Hepatocyte (in vitro differentiated cells): ENCODE data around the gene ARHGEF10L. TPM values are rescaled to one million over a fixed set of nuclear protein-coding genes. Genes with fewer than 3 reads are reported as not detected.

Experiments used
- DNase-seq: peaks from one replicate; pipeline ENCODE4 v3.0.0-alpha.2; 2016; ENCODE audit warnings: low spot score
- H2AFZ ChIP-seq: fragments of 200-600 bp; sonication (generic); 2 replicates; pipeline ENCODE4 v1.6.0; 2016; ENCODE audit warnings: antibody characterized with exemption, mild to moderate bottlenecking
- H3K27ac ChIP-seq: fragments of 200-600 bp; sonication (generic); 2 replicates; pipeline ENCODE4 v1.5.1; 2016; ENCODE audit warnings: mild to moderate bottlenecking
- H3K27me3 ChIP-seq: fragments of 200-600 bp; sonication (generic); 2 replicates; pipeline ENCODE4 v1.6.1; 2016
- H3K36me3 ChIP-seq: fragments of 200-600 bp; sonication (generic); replicated peaks from 2 replicates; pipeline ENCODE4 v1.5.1; 2016; ENCODE audit warnings: low read depth; ENCODE audit not compliant: insufficient read depth
- H3K4me1 ChIP-seq: fragments of 200-600 bp; sonication (generic); 2 replicates; pipeline ENCODE4 v1.5.1; 2016; ENCODE audit warnings: mild to moderate bottlenecking, moderate library complexity; ENCODE audit not compliant: insufficient read depth
- H3K4me2 ChIP-seq: fragments of 200-600 bp; sonication (generic); 2 replicates; pipeline ENCODE4 v1.6.0; 2016
- H3K4me3 ChIP-seq: fragments of 200-600 bp; sonication (generic); 2 replicates; pipeline ENCODE4 v1.5.1; 2016; ENCODE audit warnings: mild to moderate bottlenecking
- H3K79me2 ChIP-seq: fragments of 200-600 bp; sonication (generic); 2 replicates; pipeline ENCODE4 v1.6.0; 2017; ENCODE audit warnings: mild to moderate bottlenecking
- H3K9me2 ChIP-seq: fragments of 200-600 bp; sonication (generic); replicated peaks from 2 replicates; pipeline ENCODE4 v1.6.0; 2017; ENCODE audit warnings: mild to moderate bottlenecking; ENCODE audit not compliant: insufficient read depth
- H3K9me3 ChIP-seq: fragments of 200-600 bp; sonication (generic); 2 replicates; pipeline ENCODE4 v1.5.1; 2016; ENCODE audit warnings: low read depth, mild to moderate bottlenecking
- H4K20me1 ChIP-seq: fragments of 200-600 bp; sonication (generic); 2 replicates; pipeline ENCODE4 v1.6.0; 2016; ENCODE audit warnings: mild to moderate bottlenecking; ENCODE audit not compliant: insufficient read depth, poor library complexity, severe bottlenecking
- CTCF ChIP-seq: fragments of 200-600 bp; sonication (generic); IDR thresholded peaks from 2 replicates; pipeline ENCODE4 v1.5.1; 2016; ENCODE audit warnings: antibody characterized with exemption, mild to moderate bottlenecking; ENCODE audit not compliant: poor library complexity
- EZH2 ChIP-seq: fragments of 200-600 bp; sonication (generic); IDR thresholded peaks from 2 replicates; pipeline ENCODE4 v1.6.1; 2016; ENCODE audit warnings: antibody characterized with exemption, mild to moderate bottlenecking, borderline replicate concordance
- EZH2phosphoT487 ChIP-seq: fragments of 200-600 bp; sonication (generic); IDR thresholded peaks from one replicate; pipeline ENCODE4 v1.6.1; 2018; ENCODE audit warnings: antibody characterized with exemption, mild to moderate bottlenecking, low read depth, moderate library complexity; ENCODE audit not compliant: unreplicated experiment, severe bottlenecking
- WGBS: methylation state at CpG from one replicate; pipeline ENCODE4 v1.1.6; 2016; ENCODE audit warnings: low lambda C conversion rate; ENCODE audit errors: missing lambda C conversion rate; 5-methylcytosine and 5-hydroxymethylcytosine counted together
- polyA plus RNA-seq: library from polyadenylated mRNA; unstranded; fragments of >200 nt; fragmentation: Nextera tagmentation; extraction: Ambion mirVana; gene quantifications from 2 replicates; pipeline ENCODE4 v1.2.1, GENCODE V29; 2016
- total RNA-seq: library from RNA; depleted of rRNA; stranded (reverse); fragments of >200 nt; gene quantifications from 2 replicates; pipeline ENCODE4 v1.2.3, GENCODE V29; 2014

ARHGEF10L gene
- total and polyA plus RNA-seq, 2 experiments from 2014 or later: 40.4 to 48.3 TPM

GRCh38 chr1:17609529-17609928 is 70.0 kb downstream of the ARHGEF10L start:
- no peak for TF ChIP-seq EZH2phosphoT487
- no peak for TF ChIP-seq EZH2
- no peak for TF ChIP-seq CTCF
- 91% methylated on average over 5 of the region's 5 CpGs for whole genome bisulfite sequencing
- no peak for DNase-seq
- Histone ChIP-seq H3K4me2 (no peak overlapping the region), H3K4me1 (no peaks in the 10 kb centered on the region), H3K9me2 (no peaks in the 10 kb centered on the region), H3K36me3 (no peaks in the 10 kb centered on the region), H3K27ac (no peak overlapping the region), H3K4me3 (no peak overlapping the region), H3K9me3 (no peaks in the 10 kb centered on the region), H4K20me1 (no peaks in the 10 kb centered on the region), H2AFZ (no peak overlapping the region), H3K27me3 (no peaks in the 10 kb centered on the region), H3K79me2 (no peaks in the 10 kb centered on the region)

GRCh38 chr1:17610085-17610484 is 70.6 kb downstream of the ARHGEF10L start:
- no peaks in the 10 kb centered on the region for H3K4me1 ChIP-seq
- H3K36me3 ChIP-seq: no peaks in the 10 kb centered on the region
- H3K9me3 ChIP-seq: no peaks in the 10 kb centered on the region
- no peak overlapping the region for H2AFZ ChIP-seq
- TF ChIP-seq EZH2: no peak
- TF ChIP-seq EZH2phosphoT487: no peak
- no peak for TF ChIP-seq CTCF
- H3K9me2 ChIP-seq: no peaks in the 10 kb centered on the region
- no peaks in the 10 kb centered on the region for H3K79me2 ChIP-seq
- no peak for DNase-seq
- H3K27me3 ChIP-seq: no peaks in the 10 kb centered on the region
- no peak overlapping the region for H3K4me2 ChIP-seq
- H3K4me3 ChIP-seq: no peak overlapping the region
- no peaks in the 10 kb centered on the region for H4K20me1 ChIP-seq
- H3K27ac ChIP-seq: no peak overlapping the region
- WGBS: 98% methylated on average over 5 of the region's 5 CpGs

- Histone ChIP-seq H4K20me1 (no peaks in the 10 kb centered on the region), H3K4me1 (no peaks in the 10 kb centered on the region), H3K27ac (no peak overlapping the region), H3K36me3 (no peaks in the 10 kb centered on the region), H3K4me2 (no peak overlapping the region), H3K4me3 (no peak overlapping the region), H3K9me3 (no peaks in the 10 kb centered on the region), H3K27me3 (no peaks in the 10 kb centered on the region), H3K79me2 (no peaks in the 10 kb centered on the region), H3K9me2 (no peaks in the 10 kb centered on the region), H2AFZ (no peak overlapping the region)
- WGBS: 95% methylated on average over 5 of the region's 5 CpGs
- TF ChIP-seq EZH2 (no peak), CTCF (no peak), EZH2phosphoT487 (no peak)
- DNase-seq: no peak
These were observed 71.2 kb downstream of the ARHGEF10L start for GRCh38 chr1:17610713-17611112.

GRCh38 chr1:17611991-17612390 is 72.5 kb downstream of the ARHGEF10L start:
- WGBS: 69% methylated on average over 1 of the region's 1 CpG

More at GRCh38 chr1:17611991-17612390, 72.5 kb downstream of the ARHGEF10L start:
- Histone ChIP-seq H3K36me3 (no peaks in the 10 kb centered on the region), H3K27ac (no peak overlapping the region), H3K4me2 (no peak overlapping the region), H3K4me3 (no peak overlapping the region), H3K9me3 (no peaks in the 10 kb centered on the region), H3K79me2 (no peaks in the 10 kb centered on the region), H3K27me3 (no peaks in the 10 kb centered on the region), H3K9me2 (no peaks in the 10 kb centered on the region), H4K20me1 (no peaks in the 10 kb centered on the region), H2AFZ (no peak overlapping the region), H3K4me1 (no peaks in the 10 kb centered on the region)
- TF ChIP-seq EZH2 (no peak), EZH2phosphoT487 (no peak), CTCF (no peak)
- DNase-seq: no peak
